Measurements from ENCODE around the gene BAG1.

Gene BAG1

GRCh38 chr9:33210006-33210715, 54.3 kb downstream of the BAG1 start:
- no peak for DNase-seq (ENCODE audit: low read depth)

- DNase-seq (ENCODE audit: low read depth), result no peak
These were observed 55.1 kb downstream of the BAG1 start for GRCh38 chr9:33209394-33209793.

GRCh38 chr9:33202552-33203201, 61.8 kb downstream of the BAG1 start:
- DNase-seq (ENCODE audit: low read depth), result peak; percentile 34

Data from non-pigmented ciliary epithelial cell (primary cell).